H9 (cell line): ENCODE data around the gene ZNF182. TPM values are rescaled to one million over a fixed set of nuclear protein-coding genes. Genes with fewer than 3 reads are reported as not detected.
"Not testable (repeated sequence)": the region's sequence is repeated elsewhere in the genome, so short reads cannot be mapped to it uniquely, and the experiment has no call there.

ENCODE experiments used
- DNase-seq: peaks from one replicate; pipeline ENCODE4 v3.0.0-alpha.2; 2017
- H2AFZ ChIP-seq: one replicate; pipeline ENCODE4 v1.6.1; 2013; ENCODE audit warnings: mild to moderate bottlenecking, low read length, control low read depth, moderate library complexity
- H2AK5ac ChIP-seq: 2 replicates; pipeline ENCODE4 v1.6.1; 2013; ENCODE audit warnings: low read length, control low read depth, mixed read lengths; ENCODE audit not compliant: insufficient read length
- H2BK120ac ChIP-seq: one replicate; pipeline ENCODE4 v1.6.1; 2013; ENCODE audit warnings: low read depth, mild to moderate bottlenecking, low read length, control low read depth, inconsistent platforms; ENCODE audit not compliant: poor library complexity, severe bottlenecking
- H2BK12ac ChIP-seq: 2 replicates; pipeline ENCODE4 v1.6.1; 2013; ENCODE audit warnings: low read length, control low read depth, mixed read lengths, low read depth; ENCODE audit not compliant: insufficient read length
- H2BK15ac ChIP-seq: 2 replicates; pipeline ENCODE4 v1.6.1; 2013; ENCODE audit warnings: low read depth, low read length, control low read depth
- H2BK20ac ChIP-seq: one replicate; pipeline ENCODE4 v1.6.1; 2013; ENCODE audit warnings: low read depth, mild to moderate bottlenecking, low read length, control low read depth, inconsistent platforms; ENCODE audit not compliant: poor library complexity, severe bottlenecking
- H2BK5ac ChIP-seq: 2 replicates; pipeline ENCODE4 v1.6.1; 2013; ENCODE audit warnings: low read length, control low read depth, mixed read lengths; ENCODE audit not compliant: insufficient read length
- H3K14ac ChIP-seq: 2 replicates; pipeline ENCODE4 v1.6.1; 2013; ENCODE audit warnings: low read length, control low read depth; ENCODE audit not compliant: insufficient read depth
- H3K18ac ChIP-seq: 2 replicates; pipeline ENCODE4 v1.6.1; 2013; ENCODE audit warnings: low read depth, mild to moderate bottlenecking, mixed read lengths, low read length, control low read depth; ENCODE audit not compliant: insufficient read length
- H3K23ac ChIP-seq: 2 replicates; pipeline ENCODE4 v1.6.1; 2013; ENCODE audit warnings: low read length, control low read depth, mixed read lengths, low read depth; ENCODE audit not compliant: insufficient read length
- H3K23me2 ChIP-seq: 2 replicates; pipeline ENCODE4 v1.6.1; 2013; ENCODE audit warnings: low read depth, mild to moderate bottlenecking, mixed read lengths, low read length, control low read depth; ENCODE audit not compliant: insufficient read length, poor library complexity, severe bottlenecking
- H3K27ac ChIP-seq: 2 replicates; pipeline ENCODE4 v1.5.1; 2013; ENCODE audit warnings: low read length, control low read depth, mixed read lengths, low read depth; ENCODE audit not compliant: insufficient read length
- H3K27me3 ChIP-seq: 2 replicates; pipeline ENCODE4 v1.6.1; 2013; ENCODE audit warnings: low read length, control low read depth, inconsistent platforms; ENCODE audit not compliant: insufficient read depth
- H3K4ac ChIP-seq: 2 replicates; pipeline ENCODE4 v1.6.1; 2013; ENCODE audit warnings: low read depth, mild to moderate bottlenecking, control low read depth, inconsistent platforms, low read length, moderate library complexity
- H3K4me1 ChIP-seq: 2 replicates; pipeline ENCODE4 v1.6.1; 2013; ENCODE audit warnings: low read length, control low read depth, inconsistent platforms; ENCODE audit not compliant: insufficient read depth
- H3K4me2 ChIP-seq: 2 replicates; pipeline ENCODE4 v1.6.1; 2013; ENCODE audit warnings: low read length, control low read depth, mixed read lengths; ENCODE audit not compliant: insufficient read length, insufficient read depth
- H3K56ac ChIP-seq: 2 replicates; pipeline ENCODE4 v1.6.1; 2013; ENCODE audit warnings: low read depth, mild to moderate bottlenecking, mixed read lengths, low read length, control low read depth; ENCODE audit not compliant: insufficient read length
- H3K79me1 ChIP-seq: 2 replicates; pipeline ENCODE4 v1.6.1; 2013; ENCODE audit warnings: low read depth, mild to moderate bottlenecking, moderate library complexity, low read length, control low read depth, inconsistent platforms; ENCODE audit not compliant: insufficient read depth, poor library complexity, severe bottlenecking
- H3K79me2 ChIP-seq: 2 replicates; pipeline ENCODE4 v1.6.1; 2013; ENCODE audit warnings: low read length, control low read depth, inconsistent platforms; ENCODE audit not compliant: insufficient read depth
- H3K9ac ChIP-seq: 2 replicates; pipeline ENCODE4 v1.6.1; 2013; ENCODE audit warnings: low read length, control low read depth, mixed read lengths; ENCODE audit not compliant: insufficient read length; ENCODE audit errors: extremely low read depth
- H3K9me3 ChIP-seq: one replicate; pipeline ENCODE4 v1.6.1; 2013; ENCODE audit warnings: low read depth, low read length, inconsistent platforms; ENCODE audit not compliant: control insufficient read depth
- H3T11ph ChIP-seq: one replicate; pipeline ENCODE4 v1.6.1; 2013; ENCODE audit warnings: mild to moderate bottlenecking, low read length, control low read depth, inconsistent platforms
- H4K20me1 ChIP-seq: one replicate; pipeline ENCODE4 v1.6.1; 2013; ENCODE audit not compliant: control insufficient read depth, insufficient read length, insufficient read depth
- H4K5ac ChIP-seq: 2 replicates; pipeline ENCODE4 v1.6.1; 2013; ENCODE audit warnings: low read depth, mild to moderate bottlenecking, mixed read lengths, low read length, control low read depth; ENCODE audit not compliant: insufficient read length
- H4K8ac ChIP-seq: replicated peaks from 2 replicates; pipeline ENCODE4 v1.6.1; 2013; ENCODE audit warnings: low read length, control low read depth, mixed read lengths, low read depth; ENCODE audit not compliant: insufficient read length
- H4K91ac ChIP-seq: 2 replicates; pipeline ENCODE4 v1.6.1; 2013; ENCODE audit warnings: low read depth, mild to moderate bottlenecking, moderate library complexity, mixed read lengths, low read length, control low read depth; ENCODE audit not compliant: insufficient read length
- H3K27ac Mint-ChIP-seq, 3 experiments: 2 replicates in 2 of 3; 3 replicates in 1 of 3; pipeline ENCODE4 v1.8.0; 2020 to 2021; ENCODE audit warnings: mixed read lengths in 3 of 3, mild to moderate bottlenecking in 1 of 3, moderate library complexity in 1 of 3
- H3K27me3 Mint-ChIP-seq: 2 replicates; pipeline ENCODE4 v1.8.0; 2021; ENCODE audit warnings: low read depth, mild to moderate bottlenecking, moderate library complexity, mixed read lengths
- H3K36me3 Mint-ChIP-seq, 3 experiments: 2 replicates in 2 of 3; 3 replicates in 1 of 3; pipeline ENCODE4 v1.8.0; 2020 to 2021; ENCODE audit warnings: low read depth in 3 of 3, mixed read lengths in 3 of 3; ENCODE audit not compliant: insufficient read depth in 1 of 3
- H3K4me1 Mint-ChIP-seq, 2 experiments: 2 replicates each; pipeline ENCODE4 v1.8.0; 2020; ENCODE audit warnings: mixed read lengths in 2 of 2
- H3K4me3 Mint-ChIP-seq, 2 experiments: 2 replicates in 1 of 2; 3 replicates in 1 of 2; pipeline ENCODE4 v1.8.0; 2020 to 2021; ENCODE audit warnings: mild to moderate bottlenecking in 2 of 2, mixed read lengths in 2 of 2, moderate library complexity in 1 of 2
- H3K9me3 Mint-ChIP-seq, 2 experiments: 2 replicates in 1 of 2; 3 replicates in 1 of 2; pipeline ENCODE4 v1.8.0; 2020; ENCODE audit warnings: mild to moderate bottlenecking in 2 of 2, mixed read lengths in 2 of 2, moderate library complexity in 1 of 2
- WGBS: extraction: QIAGEN DNeasy Blood & Tissue Kit; methylation state at CpG from one replicate; pipeline ENCODE4 v1.1.7; 2013; ENCODE audit warnings: missing lambda C conversion rate, low lambda C conversion rate, mixed read lengths; ENCODE audit not compliant: insufficient read length; ENCODE audit errors: extremely low coverage; 5-methylcytosine and 5-hydroxymethylcytosine counted together
- total RNA-seq: library from RNA; stranded (reverse); gene quantifications from 2 replicates; pipeline ENCODE4 v1.2.1, GENCODE V29; 2021
- TF ChIP-seq, protein P1 (sequence below): fragments of 200-600 bp; sonication (generic); conservative IDR thresholded peaks from 3 replicates; pipeline ENCODE4 v1.8.0; 2021; ENCODE audit warnings: antibody characterized with exemption, mild to moderate bottlenecking

ZNF182 gene
- total RNA-seq, 1 experiment from 2014 or later = 7.6 TPM

DNA sequence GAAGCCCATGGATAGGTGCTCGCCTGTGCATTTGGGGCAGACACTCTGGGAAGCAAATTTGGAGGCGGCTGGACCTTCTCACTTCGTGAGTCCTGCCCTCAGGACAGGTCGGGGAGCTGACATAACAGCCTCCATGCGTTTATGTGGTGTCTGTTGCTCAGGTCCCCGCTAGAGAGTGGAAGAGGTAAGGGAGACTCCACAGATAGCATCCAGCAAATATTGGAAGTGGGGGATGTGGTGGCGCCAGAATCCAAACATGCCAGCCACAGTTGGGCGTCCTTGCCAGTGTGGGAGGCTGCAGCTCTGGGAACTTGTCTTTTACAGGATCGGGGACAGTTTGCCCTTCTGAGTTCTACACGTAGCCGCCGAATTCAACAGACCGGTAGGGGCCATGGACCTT is 47.8 kb downstream of the ZNF182 start:
- no peaks in the 10 kb centered on the region for H4K20me1 ChIP-seq
- no peak overlapping the region for H4K91ac ChIP-seq
- no peak overlapping the region for H3T11ph ChIP-seq
- no peaks in the 10 kb centered on the region for H3K27me3 ChIP-seq
- H2AK5ac ChIP-seq = no peak overlapping the region
- no peaks in the 10 kb centered on the region for H3K79me2 ChIP-seq
- H3K9me3 ChIP-seq = peaks cover 41% of the 10 kb centered on the region
- H3K56ac ChIP-seq = no peak overlapping the region
- peaks cover 70 to 74% of the 10 kb centered on the region in 2 experiments for H3K9me3 Mint-ChIP-seq
- peaks cover 9 to 15% (median 12%) of the 10 kb centered on the region in 3 experiments; a peak in 6 of 7 replicates for H3K36me3 Mint-ChIP-seq
- H2BK15ac ChIP-seq = no peak overlapping the region
- no peaks in the 10 kb centered on the region for H3K23me2 ChIP-seq
- no peak overlapping the region for H2AFZ ChIP-seq
- peaks cover 0 to 8% of the 10 kb centered on the region in 2 experiments; a peak in 1 of 4 replicates for H3K4me1 Mint-ChIP-seq
- no peak overlapping the region for H3K9ac ChIP-seq
- no peak overlapping the region for H2BK120ac ChIP-seq
- DNase-seq = no peak
- H3K18ac ChIP-seq = no peak overlapping the region
- H4K5ac ChIP-seq = no peak overlapping the region
- H3K4ac ChIP-seq = no peak overlapping the region
- H2BK20ac ChIP-seq = no peak overlapping the region
- WGBS = no CpG with 5 or more reads among the region's 13 CpGs
- no peak overlapping the region for H3K23ac ChIP-seq
- H3K14ac ChIP-seq = no peak overlapping the region
- H3K27me3 Mint-ChIP-seq = no peaks in the 10 kb centered on the region; the same call in 1 of the 2 replicates
- no peaks in the 10 kb centered on the region for H3K4me1 ChIP-seq
- H3K79me1 ChIP-seq = no peaks in the 10 kb centered on the region
- H3K27ac ChIP-seq = no peak overlapping the region
- H3K4me3 Mint-ChIP-seq = no peak overlapping the region
- H2BK12ac ChIP-seq = no peak overlapping the region
- TF ChIP-seq, protein P1, sequence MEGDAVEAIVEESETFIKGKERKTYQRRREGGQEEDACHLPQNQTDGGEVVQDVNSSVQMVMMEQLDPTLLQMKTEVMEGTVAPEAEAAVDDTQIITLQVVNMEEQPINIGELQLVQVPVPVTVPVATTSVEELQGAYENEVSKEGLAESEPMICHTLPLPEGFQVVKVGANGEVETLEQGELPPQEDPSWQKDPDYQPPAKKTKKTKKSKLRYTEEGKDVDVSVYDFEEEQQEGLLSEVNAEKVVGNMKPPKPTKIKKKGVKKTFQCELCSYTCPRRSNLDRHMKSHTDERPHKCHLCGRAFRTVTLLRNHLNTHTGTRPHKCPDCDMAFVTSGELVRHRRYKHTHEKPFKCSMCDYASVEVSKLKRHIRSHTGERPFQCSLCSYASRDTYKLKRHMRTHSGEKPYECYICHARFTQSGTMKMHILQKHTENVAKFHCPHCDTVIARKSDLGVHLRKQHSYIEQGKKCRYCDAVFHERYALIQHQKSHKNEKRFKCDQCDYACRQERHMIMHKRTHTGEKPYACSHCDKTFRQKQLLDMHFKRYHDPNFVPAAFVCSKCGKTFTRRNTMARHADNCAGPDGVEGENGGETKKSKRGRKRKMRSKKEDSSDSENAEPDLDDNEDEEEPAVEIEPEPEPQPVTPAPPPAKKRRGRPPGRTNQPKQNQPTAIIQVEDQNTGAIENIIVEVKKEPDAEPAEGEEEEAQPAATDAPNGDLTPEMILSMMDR = no peak
- H2BK5ac ChIP-seq = no peak overlapping the region
- no peak overlapping the region for H4K8ac ChIP-seq
- no peak overlapping the region for H3K27ac Mint-ChIP-seq
- H3K4me2 ChIP-seq = no peak overlapping the region

DNA sequence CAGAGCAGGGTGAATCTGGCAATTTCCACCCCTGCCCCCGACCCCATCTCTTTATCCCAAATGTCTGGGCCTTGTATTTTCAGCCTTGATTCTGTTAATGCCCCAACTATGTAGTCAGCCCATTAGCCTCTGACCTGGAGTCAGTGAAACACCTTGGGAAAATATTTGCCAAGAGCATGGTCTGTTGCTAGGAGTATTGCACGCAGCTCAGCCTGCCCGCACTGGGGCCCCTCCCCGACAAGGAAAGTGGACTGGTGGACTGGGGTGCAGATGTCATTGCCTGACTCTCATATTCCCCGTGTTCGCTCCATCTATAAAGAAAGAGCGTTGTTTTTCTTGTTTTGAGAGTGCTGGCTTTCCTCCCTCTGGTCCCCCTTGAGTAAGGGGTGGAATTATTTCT is 48.5 kb downstream of the ZNF182 start:
- H2BK20ac ChIP-seq, H3K23ac ChIP-seq, H2BK12ac ChIP-seq, H4K20me1 ChIP-seq, H3K56ac ChIP-seq, H2AK5ac ChIP-seq, H3T11ph ChIP-seq, H3K18ac ChIP-seq, H3K27me3 ChIP-seq, H2BK5ac ChIP-seq, H2BK120ac ChIP-seq, H3K27me3 Mint-ChIP-seq, H3K14ac ChIP-seq, H3K4ac ChIP-seq, H3K9ac ChIP-seq, DNase-seq, H2BK15ac ChIP-seq, H3K79me1 ChIP-seq, H4K8ac ChIP-seq, H3K4me2 ChIP-seq, H3K23me2 ChIP-seq, H4K5ac ChIP-seq, H3K4me1 ChIP-seq, H3K4me1 Mint-ChIP-seq, H3K27ac Mint-ChIP-seq, H3K79me2 ChIP-seq, H3K4me3 Mint-ChIP-seq, H4K91ac ChIP-seq, H2AFZ ChIP-seq, H3K27ac ChIP-seq: not testable (repeated sequence)
- WGBS = no CpG with 5 or more reads among the region's 7 CpGs
- peaks cover 35% of the 10 kb centered on the region for H3K9me3 ChIP-seq
- Mint-ChIP-seq H3K9me3 (peaks cover 70 to 74% of the 10 kb centered on the region in 2 experiments), H3K36me3 (peaks cover 7 to 10% (median 8%) of the 10 kb centered on the region in 3 experiments; a peak in 6 of 7 replicates)
